Stimulated activated naive CD4-positive, alpha-beta T cell (primary cell): ENCODE results near the gene PTPRD.

ENCODE experiments used
- DNase-seq, 6 experiments: peaks; one replicate each; lab custom pipeline; 2025; lab: John Stamatoyannopoulos, UW

Gene PTPRD

DNA sequence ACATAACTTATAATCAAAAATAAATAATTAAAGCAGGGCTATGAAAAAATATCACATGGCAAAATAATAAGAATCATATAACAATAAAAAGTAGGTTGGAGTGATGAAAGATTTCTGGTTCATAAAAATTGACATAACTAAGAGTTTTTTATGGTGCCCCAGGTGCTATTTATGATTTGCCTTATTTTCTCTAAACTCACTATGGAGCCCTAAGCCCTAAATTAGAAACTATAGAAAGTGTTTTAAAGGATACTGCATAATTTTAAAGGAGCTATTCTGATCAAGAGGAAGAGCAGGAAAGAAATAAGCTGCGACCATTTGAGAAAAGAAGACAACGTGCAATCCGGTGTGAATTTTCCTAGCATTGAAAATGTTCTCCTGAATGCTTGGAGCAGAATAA, 2178.2 kb downstream of the PTPRD start:
- no peak for DNase-seq

DNA sequence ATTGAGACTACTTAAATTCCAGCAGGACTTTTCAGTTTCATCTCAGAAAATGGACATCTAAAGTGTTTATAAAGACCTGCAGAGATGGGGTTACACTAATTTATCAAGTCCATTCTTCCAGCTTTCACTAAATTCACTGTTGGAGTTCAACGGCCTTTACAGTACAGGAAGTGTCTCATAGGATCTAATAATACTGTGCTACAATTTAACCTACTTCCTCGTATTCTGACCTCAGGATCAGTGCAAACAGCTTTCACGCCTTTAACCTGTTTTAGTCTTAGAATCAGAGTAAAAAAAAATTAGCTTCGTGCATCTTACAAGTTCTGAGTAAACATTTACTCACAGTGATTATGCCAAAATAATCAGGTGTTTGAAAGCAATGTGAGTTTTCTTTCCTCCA, 2180.6 kb downstream of the PTPRD start:
- no peak for DNase-seq

DNA sequence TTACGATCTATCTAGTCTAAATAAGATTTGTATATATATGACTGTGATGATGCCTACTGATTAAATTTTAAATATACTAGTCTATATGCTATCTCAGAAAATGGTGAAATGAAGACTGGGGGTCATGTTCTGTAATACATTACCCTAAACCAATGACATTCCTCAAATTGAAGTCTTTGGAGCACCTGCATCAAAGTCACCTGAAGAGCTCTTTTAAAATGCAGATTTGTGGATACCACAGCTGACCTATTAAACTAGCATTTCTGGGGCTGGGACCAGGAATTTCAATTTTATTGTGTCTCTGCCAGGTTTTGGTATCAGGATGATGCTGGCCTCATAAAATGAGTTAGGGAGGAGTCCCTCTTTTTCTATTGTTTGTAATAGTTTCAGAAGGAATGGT, 2181.3 kb downstream of the PTPRD start:
- DNase-seq, result no peak

- DNase-seq, result no peak
Observed at GRCh38 chr9:8430945-8431344, 2181.9 kb downstream of the PTPRD start.

DNA sequence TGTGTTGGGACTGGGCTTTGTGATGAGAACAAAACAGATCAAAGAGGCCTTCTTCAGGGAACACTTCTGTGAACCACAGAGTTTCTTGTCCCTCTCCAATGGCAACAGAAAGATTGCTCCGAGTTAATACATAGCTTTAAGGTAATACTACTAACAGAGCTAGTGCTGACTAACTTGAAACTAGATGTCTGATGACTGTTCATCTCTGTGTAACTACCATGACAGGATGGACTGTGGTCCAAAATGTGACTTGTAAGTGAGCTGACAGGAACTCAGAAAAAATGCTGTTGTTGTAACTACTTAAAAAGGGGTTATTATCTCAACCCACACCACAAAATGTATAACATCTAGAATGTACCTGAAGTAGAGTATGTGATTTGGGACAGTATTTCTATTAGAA, 2183.0 kb downstream of the PTPRD start:
- DNase-seq, result no peak

- DNase-seq, result no peak
Observed at GRCh38 chr9:8429157-8429556, 2183.6 kb downstream of the PTPRD start.

- no peak for DNase-seq
Observed at GRCh38 chr9:8428389-8428788, 2184.4 kb downstream of the PTPRD start.

DNA sequence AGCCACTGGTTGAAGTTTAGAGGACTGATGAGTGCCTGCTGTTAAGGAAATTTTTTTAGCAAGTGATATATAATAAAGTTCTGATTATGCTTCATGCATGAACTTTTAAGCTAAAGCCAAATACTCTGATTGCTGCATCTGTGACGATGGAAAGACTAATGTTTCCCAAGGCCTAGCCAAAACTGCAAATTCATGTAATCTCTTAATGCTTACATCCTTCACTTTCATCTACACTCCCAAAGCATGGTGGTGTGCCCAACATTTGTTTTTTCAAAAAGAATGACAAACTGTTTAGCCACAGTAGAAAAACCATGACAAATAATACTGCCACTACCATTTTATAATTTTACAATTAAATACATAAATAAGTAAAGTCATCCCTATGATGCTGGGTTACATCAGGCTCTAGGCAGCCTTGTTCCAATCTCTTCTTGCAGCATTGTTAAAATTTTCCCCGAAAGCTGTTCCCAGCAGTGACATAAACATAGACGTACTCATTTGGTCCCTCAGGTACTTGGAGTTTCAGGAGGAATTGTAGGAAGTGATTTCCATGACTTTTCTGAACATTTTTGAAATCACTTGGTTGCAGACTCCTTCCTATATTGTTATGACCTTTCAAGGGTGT, 2187.9 kb downstream of the PTPRD start:
- no peak for DNase-seq

- no peak for DNase-seq
Observed at GRCh38 chr9:8420416-8420815, 2192.4 kb downstream of the PTPRD start.

DNA sequence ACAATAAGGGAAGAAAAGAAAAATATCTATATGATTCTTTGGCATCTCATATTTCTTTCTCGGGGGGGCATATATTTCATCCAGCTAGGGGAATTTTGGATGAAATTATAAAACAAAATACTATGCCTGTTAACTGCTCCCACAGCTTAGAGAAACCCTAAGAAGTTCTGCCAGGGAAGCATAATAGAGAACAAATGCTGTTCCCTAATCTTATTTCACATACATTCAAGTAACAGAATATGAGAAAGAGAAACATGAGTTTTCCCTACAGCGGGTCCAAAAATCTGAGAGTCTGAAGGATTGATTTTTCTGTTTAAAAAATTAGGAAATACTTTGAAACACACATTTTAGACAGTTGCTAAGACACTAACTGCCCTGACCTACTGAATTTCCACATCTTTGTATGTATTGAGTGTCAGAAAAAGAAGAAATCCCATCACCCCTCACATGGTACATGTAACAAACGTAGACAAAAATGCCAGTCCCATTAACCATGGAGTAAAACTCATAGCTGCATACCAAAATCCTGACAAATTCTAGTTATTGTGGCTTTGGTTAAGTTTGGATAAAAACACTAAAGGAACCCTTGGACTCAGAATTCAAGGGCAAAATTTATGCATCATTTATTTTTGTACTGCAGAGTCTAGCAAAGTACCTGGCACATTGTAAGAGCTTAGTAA, 2193.1 kb downstream of the PTPRD start:
- no peak for DNase-seq

- DNase-seq, result no peak
Observed at GRCh38 chr9:8417341-8417740, 2195.5 kb downstream of the PTPRD start.

- no peak for DNase-seq
Observed at GRCh38 chr9:8412327-8412726, 2200.5 kb downstream of the PTPRD start.

DNA sequence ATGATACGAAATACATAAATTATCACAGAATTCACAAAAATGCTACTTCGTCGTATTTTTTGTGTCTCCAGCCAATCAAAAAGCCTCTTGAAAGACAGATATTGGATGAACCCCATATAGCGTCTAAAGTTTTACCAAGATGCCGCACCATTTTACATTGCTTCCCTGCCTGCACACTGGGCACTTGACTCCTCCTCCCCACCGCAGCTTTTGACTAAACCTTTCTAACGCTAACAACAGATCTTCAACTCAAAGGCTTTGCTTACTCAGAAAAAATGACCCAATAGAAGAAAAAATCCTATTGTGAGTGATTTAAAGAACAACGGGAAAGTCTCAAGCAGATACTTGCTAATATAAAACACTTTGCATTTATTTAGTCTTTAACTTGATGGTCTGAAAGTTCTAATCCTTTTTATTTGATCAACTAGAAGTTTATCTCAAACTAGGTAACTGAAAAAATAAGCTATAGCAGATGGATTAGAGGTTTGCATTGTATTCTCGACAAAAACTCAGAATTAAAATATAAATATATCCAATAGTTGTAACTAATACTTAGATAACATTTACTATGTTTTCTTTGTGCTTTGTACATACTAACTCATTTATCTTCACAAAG, 2204.1 kb downstream of the PTPRD start:
- DNase-seq, result no peak

DNA sequence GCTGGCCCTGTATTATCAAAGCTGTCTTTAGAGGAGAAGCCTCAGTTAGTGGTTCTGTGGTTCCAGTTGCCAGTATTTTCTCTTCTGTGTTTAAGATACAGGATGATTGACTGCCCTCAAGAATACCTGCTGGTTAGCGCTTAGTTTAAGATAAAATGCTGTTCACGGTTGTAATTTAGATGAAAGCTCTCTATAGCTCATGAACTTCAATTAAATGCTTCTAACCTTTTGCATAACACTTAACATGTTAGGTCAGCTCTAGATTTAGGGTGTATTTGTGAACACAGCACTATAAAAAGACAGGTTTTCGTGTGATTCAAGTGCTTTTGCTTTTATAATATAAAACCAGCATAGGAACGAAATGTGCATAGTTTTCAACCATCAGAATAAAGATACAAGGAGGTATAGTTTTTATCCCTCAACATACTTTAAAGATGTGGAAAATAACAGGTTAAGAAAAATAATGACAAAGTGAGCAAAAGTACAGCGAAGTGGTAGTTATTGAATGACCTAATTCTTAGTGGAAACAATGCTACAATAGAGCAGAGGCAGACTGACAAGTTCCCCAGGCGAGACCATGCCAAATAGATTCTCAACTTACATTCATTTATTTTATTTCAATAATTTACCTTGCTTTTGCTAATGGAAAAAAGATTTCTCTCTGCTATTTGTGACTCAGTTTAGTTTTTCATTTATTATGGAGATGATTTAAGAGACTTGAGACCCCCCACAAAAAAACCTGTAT, 2210.7 kb downstream of the PTPRD start:
- DNase-seq, result no peak

- DNase-seq, result no peak
Observed at GRCh38 chr9:8400378-8400777, 2212.4 kb downstream of the PTPRD start.

- no peak for DNase-seq
Observed at GRCh38 chr9:8395022-8395421, 2217.8 kb downstream of the PTPRD start.

GRCh38 chr9:8394341-8394740, 2218.5 kb downstream of the PTPRD start:
- no peak for DNase-seq

- no peak for DNase-seq
Observed at GRCh38 chr9:8392866-8393265, 2219.9 kb downstream of the PTPRD start.

- DNase-seq, result no peak
Observed at GRCh38 chr9:8391566-8391965, 2221.2 kb downstream of the PTPRD start.

DNA sequence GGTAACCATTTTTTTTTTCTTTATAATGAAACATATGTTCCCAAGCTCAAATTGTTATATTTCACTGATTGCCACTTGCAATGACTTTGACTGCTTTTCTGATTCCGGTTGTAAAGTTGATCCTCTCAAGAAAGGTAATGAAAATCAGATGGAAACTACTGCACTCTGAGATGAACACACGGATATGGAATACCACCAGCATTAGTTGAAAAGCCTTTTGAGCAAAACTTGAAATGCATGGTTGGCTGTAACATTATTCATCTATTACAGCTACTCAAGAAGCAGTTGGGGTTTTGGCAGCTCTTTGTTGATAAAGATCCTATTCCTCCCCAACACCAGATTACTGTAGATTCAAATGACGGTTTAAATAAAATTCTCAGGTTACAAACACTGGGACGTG, 2221.7 kb downstream of the PTPRD start:
- DNase-seq, result no peak

DNA sequence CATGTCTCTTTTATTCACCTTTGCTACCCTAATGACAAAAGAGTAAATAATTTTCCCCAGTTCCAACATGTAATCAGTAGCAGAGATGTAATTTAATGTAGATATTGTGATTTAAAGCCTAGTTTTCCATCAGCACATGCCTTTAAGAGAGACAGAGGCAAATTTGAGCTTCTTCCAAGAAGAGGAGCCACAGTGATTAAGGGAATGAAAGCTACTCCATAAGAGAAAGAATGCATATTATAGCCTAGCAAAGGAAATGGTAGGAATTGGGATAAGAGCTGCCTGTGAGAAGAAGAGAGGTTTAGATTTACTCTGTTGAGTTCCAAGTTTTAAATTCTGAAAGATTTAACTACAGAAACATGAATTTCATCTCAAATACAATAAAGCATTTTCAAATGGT, 2222.2 kb downstream of the PTPRD start:
- no peak for DNase-seq

GRCh38 chr9:8389531-8389930, 2223.3 kb downstream of the PTPRD start:
- no peak for DNase-seq

DNA sequence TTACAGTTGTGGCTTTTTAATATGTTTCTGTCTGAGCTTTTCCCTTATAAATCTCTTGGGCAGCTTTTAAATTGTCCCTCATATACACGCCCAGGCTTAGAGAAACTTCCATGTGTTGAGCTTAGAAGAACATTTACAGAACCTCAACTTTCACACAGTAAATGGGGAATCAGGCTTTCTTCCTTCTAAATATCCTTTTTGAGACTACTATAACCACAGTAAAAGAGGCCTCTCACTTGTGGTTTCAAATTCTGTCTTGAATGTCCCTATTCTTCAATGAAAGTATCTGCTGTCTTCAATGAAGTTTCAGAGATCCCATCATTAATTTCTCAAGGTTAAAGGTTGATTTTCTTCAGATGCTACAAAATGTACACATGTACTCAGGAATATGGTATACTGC, 2224.7 kb downstream of the PTPRD start:
- no peak for DNase-seq
